HG03469 (cell line): ENCODE measurements around the gene MMP7.
A peak's percentile ranks its signal among the peaks of the same experiment; 100 is the strongest.

Experiments used
- ATAC-seq: cut with Tn5 transposase; IDR thresholded peaks from one replicate; pipeline ENCODE4 v1.9.1; 2021; ENCODE audit warnings: mild to moderate bottlenecking, moderate library complexity, moderate number of reproducible peaks; ENCODE audit not compliant: unreplicated experiment

Gene MMP7

DNA sequence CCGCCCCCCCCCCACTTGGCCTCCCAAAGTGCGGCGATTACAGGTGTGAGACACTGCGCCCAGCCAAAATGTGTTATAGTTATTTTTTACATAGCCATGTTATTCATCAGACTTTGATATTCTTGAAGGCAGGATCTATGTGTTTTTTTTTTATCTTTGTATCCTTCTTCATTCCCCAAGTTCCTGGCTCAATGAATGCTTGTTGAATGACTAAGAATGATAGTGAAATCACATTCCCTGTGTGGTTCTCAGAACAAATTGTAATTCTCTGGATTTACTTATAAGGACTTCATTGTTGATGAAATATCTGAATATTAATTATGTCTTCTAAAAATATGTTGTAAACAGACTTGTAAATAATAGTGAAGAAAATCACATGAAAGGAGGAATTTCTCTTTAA is 33.5 kb downstream of the MMP7 start:
- ATAC-seq = no peak

DNA sequence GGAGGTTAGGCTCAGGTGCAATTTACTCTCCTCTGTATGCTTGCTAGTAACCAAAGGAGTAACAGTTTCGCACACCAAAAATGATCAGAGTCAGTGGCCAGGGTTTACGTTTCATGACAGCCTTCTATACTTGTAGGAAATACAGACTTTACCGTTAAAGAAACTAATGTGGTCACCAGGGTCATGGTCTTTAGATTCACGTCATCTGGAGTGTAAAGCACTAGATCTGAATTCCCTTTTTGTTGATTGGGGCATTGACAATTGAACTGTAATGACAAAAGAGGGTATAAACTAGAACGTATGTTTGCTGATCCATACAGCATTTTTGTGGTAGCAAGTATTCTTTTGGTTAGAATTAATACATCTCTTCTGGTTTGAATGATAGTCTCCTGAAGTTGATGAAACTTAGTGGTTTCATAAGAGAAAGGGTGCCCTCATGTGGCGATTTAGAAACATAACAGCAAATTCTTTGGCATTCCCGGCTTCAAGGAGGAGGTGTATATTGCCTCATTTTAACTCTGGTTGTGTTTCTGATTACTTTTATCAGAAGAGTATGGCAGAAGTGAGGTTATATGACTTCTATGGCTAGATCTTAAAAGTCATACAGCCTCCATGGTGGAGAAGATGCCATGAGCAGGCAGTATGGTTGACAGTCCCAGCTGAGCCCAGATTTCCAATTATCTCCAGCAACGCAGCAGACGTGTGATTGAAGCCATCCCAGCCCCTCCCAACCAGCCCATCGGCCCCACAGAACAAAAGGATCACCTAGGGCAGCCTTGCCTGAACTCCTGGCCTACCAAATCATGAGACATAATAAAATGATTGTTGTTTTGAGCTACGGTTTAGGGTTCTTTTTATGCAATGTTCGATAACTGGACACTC is 35.1 kb downstream of the MMP7 start:
- peak; percentile 89 for ATAC-seq

DNA sequence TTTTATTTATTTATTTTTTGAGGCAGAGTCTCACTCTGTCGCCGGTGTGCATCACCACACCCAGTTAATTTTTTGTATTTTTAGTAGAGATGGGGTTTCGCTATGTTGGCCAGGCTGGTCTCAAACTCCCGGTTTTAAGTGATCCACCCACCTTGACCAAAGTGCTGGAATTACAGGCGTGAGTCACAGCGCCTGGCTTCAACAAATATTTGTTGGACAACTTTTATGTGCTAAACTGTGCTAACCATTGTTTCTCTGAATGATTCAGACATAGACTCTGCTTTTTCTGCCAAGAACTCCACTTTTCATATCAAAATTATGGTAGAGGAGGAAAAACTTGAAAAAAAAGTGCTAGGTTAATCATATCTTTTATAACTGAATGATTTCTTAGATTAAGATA is 36.3 kb downstream of the MMP7 start:
- ATAC-seq = no peak

DNA sequence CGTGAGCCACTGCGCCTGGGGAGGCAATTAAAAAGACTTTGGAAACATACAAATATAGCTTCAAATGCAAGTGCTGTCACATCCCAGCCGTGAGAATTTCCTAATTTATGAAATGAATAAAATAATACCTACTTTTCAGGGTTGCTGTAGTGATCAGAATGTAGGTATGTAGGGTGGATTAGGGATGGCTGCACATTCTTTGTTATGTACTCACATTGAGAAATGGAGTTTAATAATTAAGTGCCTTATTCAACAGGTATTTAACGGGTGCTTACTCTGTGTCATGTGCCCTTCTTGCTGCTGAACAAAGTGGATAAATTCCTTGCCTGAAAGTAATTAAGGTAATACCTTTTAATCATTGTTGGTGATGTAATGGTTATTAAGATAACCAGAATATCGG is 37.0 kb downstream of the MMP7 start:
- ATAC-seq = no peak

DNA sequence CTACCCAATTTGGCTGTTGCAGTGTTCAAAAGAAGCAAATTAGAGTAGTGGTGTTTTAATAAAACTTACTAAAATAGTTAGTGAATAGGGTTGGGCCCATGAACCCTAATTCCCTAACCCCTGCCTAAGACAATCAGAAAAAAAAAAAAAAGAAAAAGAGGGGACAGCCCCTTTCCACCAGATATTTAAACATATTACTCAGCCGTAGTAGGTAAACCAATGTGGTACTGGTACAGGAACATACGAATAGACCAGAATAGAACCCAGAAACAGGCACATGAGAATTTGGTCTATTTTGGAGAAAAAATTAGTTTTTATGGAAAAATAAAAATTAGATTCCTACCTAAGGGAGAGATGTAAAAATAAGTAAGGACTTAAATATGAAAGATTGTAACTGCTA is 38.6 kb downstream of the MMP7 start:
- no peak for ATAC-seq

DNA sequence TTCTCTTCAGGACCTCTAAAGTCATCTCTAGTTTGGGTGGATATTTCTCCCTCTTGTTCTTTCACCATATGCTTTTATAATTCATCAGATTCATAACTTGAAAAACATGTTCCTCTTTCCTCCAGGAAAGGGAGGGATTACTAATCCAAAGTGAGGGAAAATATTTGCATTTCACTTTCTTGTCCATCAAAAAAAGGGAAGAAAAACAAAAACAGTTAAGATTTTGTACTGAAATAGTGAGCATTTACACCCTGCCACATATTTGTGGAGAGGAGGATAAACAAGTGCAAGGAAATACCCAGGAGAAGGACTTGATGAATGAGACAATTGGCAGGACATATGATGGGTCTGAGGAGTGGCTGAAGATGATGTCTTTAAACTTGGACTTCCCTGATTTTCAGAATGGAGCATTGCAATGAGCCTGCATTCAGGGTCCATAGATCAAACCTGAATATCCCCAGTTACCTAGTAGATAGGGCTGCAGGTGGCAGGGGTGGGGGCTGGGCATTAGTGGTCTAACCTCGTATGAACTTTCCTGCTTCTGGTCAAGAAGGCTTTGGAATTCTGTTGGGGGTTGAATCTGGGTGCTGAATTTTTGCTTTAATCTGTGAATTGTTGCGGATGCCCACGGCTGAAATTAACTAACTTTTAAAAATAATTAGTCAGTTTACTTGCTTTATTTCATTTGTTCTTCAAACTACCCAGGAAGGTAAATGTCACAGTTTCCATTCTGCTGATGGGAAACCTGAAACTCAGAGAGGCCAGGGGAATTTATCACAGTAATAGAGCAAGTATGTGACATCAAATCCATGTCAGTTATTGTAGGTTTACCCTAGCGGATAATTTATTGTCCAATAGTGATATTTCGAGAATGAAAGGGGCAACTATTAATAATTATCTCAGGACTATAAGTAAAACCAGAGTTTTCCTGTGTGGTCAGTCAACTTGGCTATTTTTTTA is 41.1 kb downstream of the MMP7 start:
- ATAC-seq = no peak

DNA sequence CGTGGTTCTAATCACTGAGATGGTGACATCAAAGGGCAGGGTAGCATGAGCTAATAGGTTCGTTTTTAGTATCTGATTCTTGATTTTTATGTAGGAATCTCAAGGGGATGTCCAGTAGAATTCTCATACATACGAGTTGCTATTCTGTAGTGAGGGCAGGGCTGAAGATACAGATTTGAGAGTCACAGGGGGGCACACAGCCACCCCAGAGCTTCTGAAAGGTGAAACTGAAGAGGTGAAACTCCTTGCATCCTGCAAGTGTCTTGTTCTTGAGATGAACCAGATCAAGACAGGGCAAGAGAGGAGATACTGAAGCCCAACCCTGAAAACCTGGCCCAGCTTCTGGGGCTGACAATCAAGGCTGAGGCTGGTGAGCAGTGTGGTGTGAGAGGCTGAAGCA is 42.3 kb downstream of the MMP7 start:
- ATAC-seq = peak; percentile 84

DNA sequence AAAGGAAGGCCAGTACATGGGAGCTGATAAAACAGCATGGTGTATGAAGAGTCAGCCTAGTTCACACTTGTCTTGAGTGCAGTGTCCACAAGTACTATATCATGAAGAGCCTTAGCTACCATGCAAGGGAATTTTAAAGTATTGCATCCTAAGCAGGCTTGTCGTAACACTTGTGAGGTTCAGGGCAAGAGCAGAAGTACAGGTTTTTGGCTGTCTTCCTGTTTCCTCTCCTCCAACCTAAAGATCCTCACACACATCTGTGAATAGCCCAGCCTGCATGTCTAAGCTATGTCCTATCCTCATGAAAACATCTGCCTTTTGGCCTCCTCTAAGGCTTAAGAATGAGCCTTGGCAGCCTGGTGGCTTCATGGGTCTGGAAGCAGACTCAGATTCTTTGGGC is 43.3 kb downstream of the MMP7 start:
- ATAC-seq = no peak

DNA sequence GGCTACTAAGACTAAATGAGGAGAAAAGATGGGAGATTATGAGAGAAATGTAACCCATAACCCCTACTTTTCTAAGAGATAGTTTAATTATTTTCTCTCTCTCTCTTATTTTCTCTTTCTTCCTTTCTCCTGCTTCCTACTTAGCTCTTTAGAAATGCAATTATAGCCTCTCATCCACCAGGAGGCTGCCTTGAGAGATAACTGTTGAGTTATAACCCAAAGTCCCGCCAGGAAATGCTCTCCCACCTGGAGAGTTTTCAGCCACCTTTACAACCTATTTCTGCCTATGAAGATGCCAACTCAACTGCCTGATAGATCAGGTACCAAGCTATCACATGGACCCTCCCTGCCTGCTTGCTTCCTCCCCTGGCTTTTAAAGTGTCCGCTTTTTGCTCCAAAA is 44.0 kb downstream of the MMP7 start:
- ATAC-seq = no peak

DNA sequence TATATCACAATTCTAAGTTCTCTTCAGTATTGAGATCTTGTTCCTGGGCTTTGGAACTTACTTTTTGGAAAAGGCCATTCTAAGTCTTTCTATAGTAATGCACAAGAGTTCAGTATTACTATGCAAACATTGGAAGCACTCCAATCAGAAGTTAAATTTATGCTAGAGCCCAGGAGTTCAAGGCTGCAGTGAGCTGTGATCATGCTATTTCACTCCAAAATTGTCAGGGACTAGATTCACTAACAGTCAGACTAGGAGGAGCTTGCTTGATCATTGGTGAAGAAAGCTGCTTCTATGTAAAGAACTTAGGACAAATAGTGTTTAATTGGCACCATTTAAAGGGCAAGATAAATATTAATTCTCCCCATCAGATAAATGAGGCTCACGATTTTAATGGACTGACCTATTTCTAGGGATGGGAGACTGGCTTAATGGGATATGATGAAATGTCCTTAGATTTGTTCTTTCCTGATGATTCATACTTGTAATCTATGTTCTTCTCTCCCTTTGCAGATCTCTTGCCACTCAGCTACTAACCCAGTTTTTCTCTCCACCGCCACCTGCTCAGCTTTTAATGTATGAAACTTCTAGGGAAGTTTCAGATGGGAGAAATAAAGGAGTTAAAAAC is 45.3 kb downstream of the MMP7 start:
- no peak for ATAC-seq

DNA sequence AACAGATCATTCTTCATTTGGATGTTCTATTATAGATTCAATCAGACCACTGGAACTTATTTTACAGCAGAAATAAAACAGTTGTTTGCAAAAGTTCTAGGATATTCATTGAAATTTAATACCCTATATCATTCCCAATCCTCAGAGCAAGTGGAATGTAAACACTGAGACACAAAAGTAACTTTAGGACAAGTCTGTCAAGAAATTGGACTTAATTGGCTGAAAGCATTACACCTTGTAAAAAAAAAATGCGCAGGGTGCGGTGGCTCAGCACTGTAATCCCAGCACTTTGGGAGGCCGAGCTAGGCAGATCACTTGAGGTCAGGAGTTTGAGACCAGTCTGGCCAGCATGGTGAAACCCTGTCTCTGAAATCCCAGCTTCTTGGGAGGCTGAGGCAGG is 48.1 kb downstream of the MMP7 start:
- no peak for ATAC-seq

DNA sequence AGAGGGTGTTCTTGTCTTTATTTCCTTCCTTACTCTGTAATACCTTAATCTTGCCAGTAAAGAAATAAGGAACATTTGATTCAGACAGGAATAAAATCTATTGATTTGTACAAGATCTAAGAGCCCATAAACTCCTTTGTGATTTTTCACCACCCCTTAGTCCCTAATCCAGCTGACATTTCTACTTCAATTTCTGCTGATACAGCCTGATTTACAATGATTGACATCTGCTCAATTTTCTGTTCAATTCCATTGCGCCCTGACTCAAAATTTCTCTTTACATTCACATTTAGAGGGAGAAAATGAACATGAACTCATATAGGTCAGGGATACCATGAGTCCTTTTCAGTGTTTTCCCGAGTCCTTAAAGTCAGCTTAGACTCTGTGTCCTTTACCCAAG is 50.8 kb downstream of the MMP7 start:
- ATAC-seq = no peak

DNA sequence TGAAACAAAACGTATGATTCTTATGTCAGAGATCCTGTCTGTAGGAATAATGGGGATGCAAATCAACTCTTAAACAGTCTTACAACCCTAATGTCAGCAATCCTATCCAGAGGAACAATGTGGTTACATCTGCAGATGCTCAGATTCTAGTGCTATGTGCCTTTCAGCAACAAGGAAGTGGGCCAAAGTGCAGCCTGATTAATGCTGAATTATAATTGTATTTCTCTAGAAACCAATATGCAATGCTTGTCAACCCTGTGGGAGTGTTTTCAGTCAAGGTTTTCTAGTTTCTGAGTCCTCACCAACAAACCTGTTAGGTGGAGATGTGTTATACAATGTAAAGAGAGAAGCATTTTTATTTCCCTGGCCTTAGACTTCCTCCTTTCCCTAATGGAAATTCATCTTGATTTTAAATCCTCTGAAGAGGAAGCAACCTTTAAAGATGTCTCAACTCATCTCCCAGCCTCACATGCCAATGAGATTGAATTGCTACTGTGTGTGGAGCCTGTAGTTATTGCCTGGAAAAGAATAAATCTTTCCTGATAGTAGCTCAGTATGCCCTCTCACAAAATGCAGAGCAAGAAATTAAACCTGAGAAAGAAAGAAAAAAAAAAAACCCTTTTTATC is 51.8 kb downstream of the MMP7 start:
- ATAC-seq = no peak

DNA sequence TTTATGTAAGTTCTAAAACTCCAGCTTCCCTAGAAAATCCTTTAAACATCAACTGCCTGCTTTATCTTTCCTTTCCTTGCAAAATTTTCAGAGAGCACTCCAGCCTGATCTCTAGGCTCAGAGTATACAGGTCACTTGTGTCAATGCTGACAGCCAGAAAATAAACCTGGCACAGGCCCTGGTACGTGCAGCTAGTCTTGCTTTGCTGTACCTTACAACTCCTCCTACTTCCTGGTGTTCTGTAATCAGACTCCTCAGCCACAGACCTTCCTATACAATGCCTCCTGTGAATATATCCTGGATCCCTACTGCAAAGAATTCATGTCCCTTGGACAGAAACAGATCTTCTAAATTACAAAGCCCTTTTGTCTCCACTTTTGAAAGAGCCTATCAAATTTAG is 53.7 kb downstream of the MMP7 start:
- ATAC-seq = no peak

DNA sequence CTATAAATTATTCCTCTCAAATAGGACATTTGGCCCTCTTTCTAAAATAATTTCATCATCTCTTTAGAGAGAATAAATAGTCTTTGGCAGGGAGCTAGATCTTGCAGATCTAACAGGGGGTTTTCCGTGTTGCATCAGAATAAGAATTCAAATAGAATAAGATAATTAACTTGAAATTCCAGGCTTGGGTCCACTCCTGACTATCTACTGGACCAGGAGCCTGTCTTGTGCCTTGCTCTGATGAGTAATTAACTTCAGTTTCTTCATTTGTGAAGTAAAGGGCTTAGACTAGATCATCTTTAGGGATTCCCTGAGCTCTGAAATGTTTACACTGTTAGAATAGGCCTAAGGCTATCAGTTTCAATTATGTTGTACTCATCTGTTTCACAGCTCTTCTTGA is 54.5 kb downstream of the MMP7 start:
- ATAC-seq = no peak

DNA sequence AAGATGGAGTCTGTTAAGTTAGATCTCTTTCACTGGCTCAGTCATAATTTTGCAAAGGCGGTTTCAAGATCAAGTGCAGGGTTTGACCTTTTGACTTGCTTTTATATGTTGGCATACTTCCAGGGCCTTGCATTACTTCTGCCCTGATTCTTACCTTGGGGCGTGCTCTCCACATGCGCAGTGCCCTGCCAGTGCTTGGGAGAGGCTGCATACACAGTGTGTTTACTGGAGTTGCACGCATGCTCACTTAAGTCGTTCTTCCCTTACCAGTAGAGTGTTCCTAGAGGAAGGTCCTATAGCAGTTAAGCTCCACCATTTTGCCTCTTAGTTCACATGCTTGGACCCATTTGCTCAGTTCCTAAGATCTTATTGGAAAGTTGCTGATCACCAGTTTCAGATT is 57.0 kb downstream of the MMP7 start:
- no peak for ATAC-seq

DNA sequence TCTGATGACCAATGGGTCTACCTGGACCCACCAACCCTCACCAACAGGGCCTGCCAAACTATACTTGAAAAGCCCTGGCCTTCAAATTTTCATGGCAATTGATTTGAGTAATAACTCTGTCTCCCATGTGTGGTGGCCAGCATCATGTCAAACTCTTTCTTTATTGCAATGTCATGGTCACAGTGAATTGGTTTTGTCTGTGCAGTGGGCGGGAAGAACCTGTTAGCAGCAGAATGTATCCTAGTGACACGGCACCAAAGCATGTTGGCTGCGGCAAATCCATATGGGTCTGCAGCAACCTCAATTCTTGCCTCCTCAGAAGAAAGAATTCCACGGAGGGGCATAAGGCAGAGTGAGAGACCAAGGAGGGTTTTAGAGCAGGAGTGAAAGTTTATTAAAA is 58.4 kb downstream of the MMP7 start:
- ATAC-seq = no peak

DNA sequence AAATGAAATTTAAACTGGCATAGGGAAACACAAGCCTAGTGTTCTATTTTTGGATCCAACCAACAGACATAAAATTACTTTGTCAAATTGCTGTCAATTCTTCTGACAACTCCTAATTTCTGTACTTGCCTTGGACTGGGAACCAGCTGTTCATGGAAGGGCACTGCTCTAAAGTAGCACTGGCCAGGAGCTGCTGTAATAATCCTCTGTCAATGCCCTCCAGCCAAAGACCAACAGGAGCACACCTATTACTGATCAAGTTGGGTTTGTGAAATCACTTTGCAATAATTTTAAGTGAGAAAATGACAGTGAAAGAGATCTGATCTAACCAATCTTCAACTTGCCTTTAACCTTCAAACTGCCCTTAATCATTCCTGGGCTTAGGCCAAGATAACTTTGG is 59.1 kb downstream of the MMP7 start:
- no peak for ATAC-seq
